ENCODE results near the gene SCGN. TPM values are rescaled to one million over a fixed set of nuclear protein-coding genes. Genes with fewer than 3 reads are reported as not detected.

SCGN gene
- total RNA-seq, 1 donor from 2014 or later: 0.85 TPM

- DNase-seq (ENCODE audit: low spot score): no peak
Observed at GRCh38 chr6:25686856-25687255, 34.8 kb downstream of the SCGN start.

GRCh38 chr6:25689966-25690365 is 38.0 kb downstream of the SCGN start:
- Mint-ChIP-seq H3K9me3 (ENCODE audit: unreplicated experiment) (no peaks in the 10 kb centered on the region), H3K4me3 (ENCODE audit: unreplicated experiment) (no peak overlapping the region), H3K27me3 (ENCODE audit: unreplicated experiment) (no peaks in the 10 kb centered on the region), H3K4me1 (ENCODE audit: unreplicated experiment) (no peaks in the 10 kb centered on the region), H3K36me3 (ENCODE audit: low read depth, unreplicated experiment) (no peaks in the 10 kb centered on the region), H3K27ac (ENCODE audit: unreplicated experiment) (no peak overlapping the region)
- TF ChIP-seq CTCF (IDR thresholded peaks at IDR 0.05; ENCODE audit: unreplicated experiment): no peak
- DNase-seq (ENCODE audit: low spot score): no peak

More at GRCh38 chr6:25686856-25687255, 34.8 kb downstream of the SCGN start:
- TF ChIP-seq CTCF (IDR thresholded peaks at IDR 0.05; ENCODE audit: unreplicated experiment): no peak
- no peaks in the 10 kb centered on the region for H3K27me3 Mint-ChIP-seq (ENCODE audit: unreplicated experiment)
- H3K36me3 Mint-ChIP-seq (ENCODE audit: low read depth, unreplicated experiment): no peaks in the 10 kb centered on the region
- no peaks in the 10 kb centered on the region for H3K9me3 Mint-ChIP-seq (ENCODE audit: unreplicated experiment)
- H3K27ac Mint-ChIP-seq (ENCODE audit: unreplicated experiment): no peak overlapping the region
- no peaks in the 10 kb centered on the region for H3K4me1 Mint-ChIP-seq (ENCODE audit: unreplicated experiment)
- no peak overlapping the region for H3K4me3 Mint-ChIP-seq (ENCODE audit: unreplicated experiment)

GRCh38 chr6:25691894-25692293 is 39.9 kb downstream of the SCGN start:
- Mint-ChIP-seq H3K9me3 (ENCODE audit: unreplicated experiment) (no peaks in the 10 kb centered on the region), H3K36me3 (ENCODE audit: low read depth, unreplicated experiment) (no peaks in the 10 kb centered on the region), H3K4me1 (ENCODE audit: unreplicated experiment) (no peaks in the 10 kb centered on the region), H3K27ac (ENCODE audit: unreplicated experiment) (no peak overlapping the region), H3K27me3 (ENCODE audit: unreplicated experiment) (peaks cover 2% of the 10 kb centered on the region), H3K4me3 (ENCODE audit: unreplicated experiment) (no peak overlapping the region)
- TF ChIP-seq CTCF (IDR thresholded peaks at IDR 0.05; ENCODE audit: unreplicated experiment): no peak
- DNase-seq (ENCODE audit: low spot score): no peak

GRCh38 chr6:25692472-25692871 is 40.5 kb downstream of the SCGN start:
- no peaks in the 10 kb centered on the region for H3K9me3 Mint-ChIP-seq (ENCODE audit: unreplicated experiment)

GRCh38 chr6:25694366-25694765 is 42.4 kb downstream of the SCGN start:
- no peak for TF ChIP-seq CTCF (IDR thresholded peaks at IDR 0.05; ENCODE audit: unreplicated experiment)
- H3K4me1 Mint-ChIP-seq (ENCODE audit: unreplicated experiment): peaks cover 3% of the 10 kb centered on the region
- no peaks in the 10 kb centered on the region for H3K36me3 Mint-ChIP-seq (ENCODE audit: low read depth, unreplicated experiment)
- H3K9me3 Mint-ChIP-seq (ENCODE audit: unreplicated experiment): no peaks in the 10 kb centered on the region
- no peak overlapping the region for H3K4me3 Mint-ChIP-seq (ENCODE audit: unreplicated experiment)
- H3K27ac Mint-ChIP-seq (ENCODE audit: unreplicated experiment): no peak overlapping the region
- peaks cover 2% of the 10 kb centered on the region for H3K27me3 Mint-ChIP-seq (ENCODE audit: unreplicated experiment)
- DNase-seq (ENCODE audit: low spot score): no peak

More at GRCh38 chr6:25692472-25692871, 40.5 kb downstream of the SCGN start:
- no peak for TF ChIP-seq CTCF (IDR thresholded peaks at IDR 0.05; ENCODE audit: unreplicated experiment)
- no peak for DNase-seq (ENCODE audit: low spot score)
- Mint-ChIP-seq H3K36me3 (ENCODE audit: low read depth, unreplicated experiment) (no peaks in the 10 kb centered on the region), H3K4me3 (ENCODE audit: unreplicated experiment) (no peak overlapping the region), H3K27ac (ENCODE audit: unreplicated experiment) (no peak overlapping the region), H3K27me3 (ENCODE audit: unreplicated experiment) (peaks cover 2% of the 10 kb centered on the region), H3K4me1 (ENCODE audit: unreplicated experiment) (no peaks in the 10 kb centered on the region)

All from endothelial cell (in vitro differentiated cells).